Activated T-helper 2 cell treated with anti-CD3 and anti-CD28 coated beads, Interferon-gamma antibody, Interleukin-2, Interleukin-4, amounts not matched to agents 10 μg/mL and 5 μg/mL and 100 μg/mL, durations not matched to agents 14 hours and 24 hours and 36 hours (primary cell): ENCODE measurements around the gene RPS10. TPM values are rescaled to one million over a fixed set of nuclear protein-coding genes. Genes with fewer than 3 reads are reported as not detected.

ENCODE experiments used
- DNase-seq: peaks from one replicate; pipeline ENCODE4 v3.0.0; 2021; ENCODE audit warnings: low spot score
- H3K27ac Mint-ChIP-seq: one replicate; pipeline ENCODE4 v1.8.0; 2021; ENCODE audit warnings: mixed read lengths
- H3K27me3 Mint-ChIP-seq: one replicate; pipeline ENCODE4 v1.8.0; 2021; ENCODE audit warnings: low read depth, mixed read lengths
- H3K36me3 Mint-ChIP-seq: one replicate; pipeline ENCODE4 v1.8.0; 2021; ENCODE audit warnings: low read depth, mixed read lengths
- H3K4me1 Mint-ChIP-seq: one replicate; pipeline ENCODE4 v1.8.0; 2021; ENCODE audit warnings: low read depth, mixed read lengths
- H3K4me3 Mint-ChIP-seq: one replicate; pipeline ENCODE4 v1.8.0; 2021; ENCODE audit warnings: low read depth, mild to moderate bottlenecking, moderate library complexity, mixed read lengths
- H3K9me3 Mint-ChIP-seq: one replicate; pipeline ENCODE4 v1.8.0; 2021; ENCODE audit warnings: mixed read lengths
- intact Hi-C: fragments of 100-400 bp; cut with micrococcal nuclease; formaldehyde crosslinking; loops from one replicate; pipeline ENCODE4 v1.15.1; 2023
- total RNA-seq: library from RNA; stranded (reverse); gene quantifications from 2 replicates; pipeline ENCODE4 v1.2.3, GENCODE V29; 2022

The RPS10 gene
- total RNA-seq, 1 donor from 2014 or later: 1,642 TPM

DNA sequence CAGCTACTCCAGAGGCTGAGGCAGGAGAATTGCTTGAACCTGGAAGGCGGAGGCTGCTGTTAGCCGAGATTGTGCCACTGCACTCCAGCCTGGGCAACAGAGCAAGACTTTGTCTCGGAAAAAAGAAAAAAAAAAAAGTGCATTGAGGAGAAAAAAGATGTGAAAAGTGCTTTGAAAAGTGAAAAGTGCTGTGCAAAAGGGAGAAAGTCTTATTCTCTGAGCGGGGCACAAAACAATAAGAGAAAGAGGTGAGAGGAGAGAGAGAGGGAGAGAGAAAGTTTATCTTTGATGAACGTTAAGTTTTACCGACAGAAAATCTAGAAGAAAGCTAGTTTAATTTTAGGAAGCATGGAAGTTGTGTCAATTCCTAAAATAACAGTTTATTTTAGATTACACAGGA is 36.1 kb upstream of the RPS10 start:
- no peaks in the 10 kb centered on the region for H3K36me3 Mint-ChIP-seq
- intact Hi-C loops: no loop called here
- no peak overlapping the region for H3K27ac Mint-ChIP-seq
- DNase-seq: no peak
- peaks cover 16% of the 10 kb centered on the region for H3K27me3 Mint-ChIP-seq
- H3K9me3 Mint-ChIP-seq: no peaks in the 10 kb centered on the region
- H3K4me1 Mint-ChIP-seq: peaks cover 6% of the 10 kb centered on the region
- H3K4me3 Mint-ChIP-seq: no peak overlapping the region

- Mint-ChIP-seq H3K9me3 (no peaks in the 10 kb centered on the region), H3K27ac (no peak overlapping the region), H3K4me1 (peaks cover 6% of the 10 kb centered on the region)
Observed at GRCh38 chr6:34460796-34461507, 35.1 kb upstream of the RPS10 start.

GRCh38 chr6:34459899-34460593 is 34.2 kb upstream of the RPS10 start:
- peak; percentile 19 for DNase-seq
- H3K27me3 Mint-ChIP-seq: peaks cover 7% of the 10 kb centered on the region
- intact Hi-C loops: loop anchor here (1.0 to 2.0 kb wide), 2 partner anchors 67 to 149 kb away; no protein-coding TSS in a partner anchor
- peaks cover under 1% of the 10 kb centered on the region for H3K4me1 Mint-ChIP-seq
- H3K27ac Mint-ChIP-seq: no peak overlapping the region
- H3K9me3 Mint-ChIP-seq: no peaks in the 10 kb centered on the region
- no peak overlapping the region for H3K4me3 Mint-ChIP-seq
- no peaks in the 10 kb centered on the region for H3K36me3 Mint-ChIP-seq

More at GRCh38 chr6:34460796-34461507, 35.1 kb upstream of the RPS10 start:
- peaks cover 12% of the 10 kb centered on the region for H3K27me3 Mint-ChIP-seq
- intact Hi-C loops: loop anchor here (1.0 to 2.0 kb wide), 2 partner anchors 66 to 148 kb away; no protein-coding TSS in a partner anchor
- DNase-seq: no peak
- H3K36me3 Mint-ChIP-seq: no peaks in the 10 kb centered on the region
- H3K4me3 Mint-ChIP-seq: no peak overlapping the region

DNA sequence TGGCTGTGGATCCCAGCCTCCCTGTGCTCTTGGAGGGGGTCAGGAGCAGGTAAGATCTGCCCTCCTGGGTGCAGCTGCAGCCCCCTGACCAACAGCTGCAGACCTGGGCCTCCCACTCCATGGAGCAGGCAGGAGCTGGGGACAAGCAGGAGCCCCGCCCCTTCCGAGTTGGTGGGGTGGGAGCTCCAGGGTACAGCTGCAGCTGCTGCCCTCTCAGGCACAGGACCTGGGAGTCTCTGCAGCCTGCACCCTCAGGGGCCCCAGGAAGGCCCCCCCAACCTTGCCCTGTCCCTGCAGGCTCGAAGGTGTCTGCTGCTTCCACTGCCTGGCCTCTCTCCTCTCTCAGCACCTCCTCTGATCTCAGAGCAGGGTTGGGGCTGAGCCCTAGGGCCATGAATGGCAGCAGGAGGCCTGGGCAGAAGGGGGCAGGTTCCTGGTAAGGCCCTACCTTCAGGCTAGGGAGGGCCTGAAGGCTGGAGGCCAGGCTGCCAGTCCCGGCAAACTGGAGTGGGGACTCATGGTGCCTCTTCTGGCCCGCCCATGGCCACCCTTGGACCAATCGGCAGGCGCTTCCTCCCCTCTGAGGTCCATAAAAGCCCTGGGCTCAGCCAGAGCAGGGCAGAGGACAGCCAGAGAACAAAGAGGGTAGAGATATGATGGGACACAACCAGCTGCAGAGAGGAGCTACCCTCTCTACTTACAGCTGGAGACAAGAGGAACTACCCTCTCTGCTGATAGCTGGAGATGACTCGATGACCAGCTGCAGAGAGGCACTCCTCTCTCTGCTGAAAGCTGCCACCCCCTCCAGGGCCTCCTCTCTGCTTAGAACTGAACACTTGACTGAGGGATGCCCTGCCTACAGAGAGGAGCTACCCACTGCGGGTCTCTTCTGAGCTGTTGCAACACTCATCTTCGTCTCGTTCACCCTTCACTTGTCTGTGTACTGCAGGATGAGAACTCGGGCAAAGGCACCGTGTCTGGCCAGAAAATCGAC is 32.2 kb upstream of the RPS10 start:
- Mint-ChIP-seq H3K4me1 (no peaks in the 10 kb centered on the region), H3K27me3 (peaks cover 6% of the 10 kb centered on the region), H3K36me3 (no peaks in the 10 kb centered on the region), H3K27ac (no peak overlapping the region), H3K9me3 (no peaks in the 10 kb centered on the region), H3K4me3 (no peak overlapping the region)
- intact Hi-C loops: no loop called here
- no peak for DNase-seq

DNA sequence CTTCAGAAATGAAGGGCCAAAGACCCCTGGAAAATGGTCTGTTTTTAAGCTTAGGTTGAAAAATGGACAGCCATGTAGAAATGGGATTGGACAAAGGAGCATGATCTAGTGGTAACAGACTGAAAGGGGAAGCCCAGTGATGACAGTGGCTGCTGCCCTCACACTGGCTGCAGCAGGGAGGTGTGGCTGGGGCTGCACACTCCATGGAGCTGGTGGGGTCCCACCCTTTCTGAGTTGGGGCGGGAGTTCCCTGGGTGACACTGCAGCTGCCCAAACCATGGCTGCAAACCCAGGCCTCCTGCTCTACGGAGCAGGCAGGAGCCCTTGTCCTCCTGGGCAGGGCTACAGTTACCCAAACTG is 31.5 kb upstream of the RPS10 start:
- Mint-ChIP-seq H3K4me3 (no peak overlapping the region), H3K27me3 (peaks cover 2% of the 10 kb centered on the region), H3K27ac (no peak overlapping the region), H3K36me3 (no peaks in the 10 kb centered on the region), H3K9me3 (no peaks in the 10 kb centered on the region), H3K4me1 (no peaks in the 10 kb centered on the region)
- intact Hi-C loops: no loop called here
- DNase-seq: no peak

DNA sequence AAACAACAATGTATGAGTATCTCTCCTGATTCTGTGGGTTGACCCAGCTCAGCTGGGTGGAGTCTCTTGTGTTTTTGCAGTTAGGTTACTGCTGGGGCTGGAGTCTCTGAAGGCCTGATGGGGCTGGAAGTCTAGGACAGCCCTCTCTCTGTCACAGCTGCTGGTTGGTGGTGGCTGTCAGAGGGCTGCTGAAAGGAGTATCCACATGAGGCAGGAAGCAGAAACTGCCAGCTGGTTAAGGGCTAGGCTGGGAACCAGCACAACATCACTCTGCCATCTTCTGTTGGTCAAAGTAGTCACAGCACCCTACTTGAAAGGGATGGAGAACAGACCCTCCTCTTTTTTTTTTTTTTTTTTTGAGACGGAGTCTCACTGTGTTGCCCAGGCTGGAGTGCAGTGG is 30.0 kb upstream of the RPS10 start:
- no peak for DNase-seq
- no peak overlapping the region for H3K4me3 Mint-ChIP-seq
- intact Hi-C loops: no loop called here
- no peaks in the 10 kb centered on the region for H3K36me3 Mint-ChIP-seq
- no peak overlapping the region for H3K27ac Mint-ChIP-seq
- H3K4me1 Mint-ChIP-seq: no peaks in the 10 kb centered on the region
- peaks cover 2% of the 10 kb centered on the region for H3K27me3 Mint-ChIP-seq
- no peaks in the 10 kb centered on the region for H3K9me3 Mint-ChIP-seq

GRCh38 chr6:34451192-34451591 is 25.3 kb upstream of the RPS10 start:
- Mint-ChIP-seq H3K4me1 (no peaks in the 10 kb centered on the region), H3K27ac (no peak overlapping the region), H3K9me3 (no peaks in the 10 kb centered on the region), H3K27me3 (peaks cover 4% of the 10 kb centered on the region), H3K36me3 (no peaks in the 10 kb centered on the region), H3K4me3 (no peak overlapping the region)
- DNase-seq: no peak
- intact Hi-C loops: no loop called here

GRCh38 chr6:34447910-34448309 is 22.0 kb upstream of the RPS10 start:
- Mint-ChIP-seq H3K4me1 (no peaks in the 10 kb centered on the region), H3K36me3 (no peaks in the 10 kb centered on the region), H3K9me3 (no peaks in the 10 kb centered on the region), H3K27me3 (peaks cover 2% of the 10 kb centered on the region), H3K27ac (no peak overlapping the region), H3K4me3 (no peak overlapping the region)
- intact Hi-C loops: no loop called here
- no peak for DNase-seq

DNA sequence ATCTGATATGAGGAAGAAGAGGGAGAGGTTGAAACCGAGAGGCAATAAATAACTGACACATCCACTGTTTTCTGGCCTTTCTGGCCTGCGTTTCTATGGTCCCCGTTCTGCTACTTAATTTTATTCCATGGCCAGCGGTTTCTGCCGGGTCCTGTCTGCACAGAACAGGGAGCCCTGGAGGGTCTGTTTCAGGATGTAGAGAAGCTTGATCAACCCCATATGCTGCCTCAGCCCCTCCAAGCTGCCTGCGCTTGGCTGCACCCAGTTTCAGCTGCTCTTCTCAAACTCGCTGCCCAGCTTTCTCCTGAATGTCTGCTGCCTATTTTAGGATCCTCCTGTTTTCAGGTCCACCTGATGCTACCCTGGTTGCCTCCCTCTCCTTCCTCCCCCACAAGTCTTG is 21.5 kb upstream of the RPS10 start:
- H3K27ac Mint-ChIP-seq: no peak overlapping the region
- H3K9me3 Mint-ChIP-seq: no peaks in the 10 kb centered on the region
- H3K4me1 Mint-ChIP-seq: no peaks in the 10 kb centered on the region
- H3K36me3 Mint-ChIP-seq: no peaks in the 10 kb centered on the region
- intact Hi-C loops: no loop called here
- DNase-seq: no peak
- no peak overlapping the region for H3K4me3 Mint-ChIP-seq
- peaks cover 2% of the 10 kb centered on the region for H3K27me3 Mint-ChIP-seq

DNA sequence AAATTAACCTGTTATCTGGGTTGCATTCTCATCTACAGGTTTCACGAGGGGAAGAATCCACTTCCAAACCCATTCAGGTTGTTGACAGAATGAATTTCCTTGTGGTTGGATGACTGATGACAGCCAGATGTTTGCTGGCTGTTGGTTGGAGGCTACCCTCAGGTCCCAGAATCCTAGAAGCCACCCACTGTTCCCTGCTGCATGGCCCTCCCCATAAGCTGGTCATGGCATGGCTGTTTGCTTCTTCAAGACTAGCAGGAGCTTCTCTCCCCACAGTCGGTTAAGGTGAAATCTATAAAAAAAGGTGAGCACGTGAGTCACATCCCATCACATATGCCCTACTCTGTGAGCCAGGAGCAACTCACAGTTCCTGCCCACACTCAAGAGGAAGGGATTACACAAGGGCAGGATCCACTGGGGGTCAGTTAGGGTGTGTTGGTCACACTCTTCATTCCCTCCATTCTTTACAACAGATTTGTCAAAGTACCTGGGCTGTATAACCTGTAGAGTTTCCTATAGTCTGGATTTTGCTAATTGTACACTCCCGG is 19.5 kb upstream of the RPS10 start:
- Mint-ChIP-seq H3K27me3 (peaks cover 2% of the 10 kb centered on the region), H3K27ac (no peak overlapping the region), H3K9me3 (no peaks in the 10 kb centered on the region), H3K4me3 (no peak overlapping the region), H3K4me1 (no peaks in the 10 kb centered on the region), H3K36me3 (no peaks in the 10 kb centered on the region)
- no peak for DNase-seq
- intact Hi-C loops: no loop called here

DNA sequence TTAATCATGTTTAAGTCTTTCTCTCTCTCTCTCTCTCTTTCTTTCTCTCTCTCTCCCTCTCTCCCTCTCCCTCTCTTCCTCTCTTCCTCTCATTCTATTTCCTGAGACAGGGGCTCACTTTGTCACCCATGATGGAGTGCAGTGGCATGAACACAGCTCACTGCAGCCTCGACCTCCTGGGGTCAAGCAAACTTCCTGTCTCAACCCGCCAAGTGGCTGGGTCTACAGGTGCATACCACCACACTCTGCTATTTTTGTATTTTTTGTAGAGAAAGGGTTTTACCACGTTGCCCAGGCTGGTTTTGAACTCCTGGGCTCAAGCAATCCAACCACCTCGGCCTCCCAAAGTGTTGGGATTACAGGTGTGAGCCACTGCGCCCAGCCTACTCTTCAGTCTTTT is 15.7 kb upstream of the RPS10 start:
- Mint-ChIP-seq H3K36me3 (no peaks in the 10 kb centered on the region), H3K9me3 (no peaks in the 10 kb centered on the region), H3K4me3 (no peak overlapping the region), H3K27ac (no peak overlapping the region), H3K27me3 (peaks cover 2% of the 10 kb centered on the region), H3K4me1 (no peaks in the 10 kb centered on the region)
- intact Hi-C loops: no loop called here
- no peak for DNase-seq

GRCh38 chr6:34439442-34439841 is 13.6 kb upstream of the RPS10 start:
- DNase-seq: no peak
- H3K4me1 Mint-ChIP-seq: no peaks in the 10 kb centered on the region
- no peak overlapping the region for H3K27ac Mint-ChIP-seq
- peaks cover 2% of the 10 kb centered on the region for H3K27me3 Mint-ChIP-seq
- no peaks in the 10 kb centered on the region for H3K9me3 Mint-ChIP-seq
- H3K36me3 Mint-ChIP-seq: no peaks in the 10 kb centered on the region
- H3K4me3 Mint-ChIP-seq: no peak overlapping the region
- intact Hi-C loops: no loop called here
